GM18498 (cell line): ENCODE measurements around the gene HMGB1.

ENCODE experiments used
- ATAC-seq: cut with Tn5 transposase; IDR thresholded peaks from one replicate; pipeline ENCODE4 v1.9.1; 2021; ENCODE audit warnings: mild to moderate bottlenecking, moderate library complexity; ENCODE audit not compliant: unreplicated experiment

Gene HMGB1

DNA sequence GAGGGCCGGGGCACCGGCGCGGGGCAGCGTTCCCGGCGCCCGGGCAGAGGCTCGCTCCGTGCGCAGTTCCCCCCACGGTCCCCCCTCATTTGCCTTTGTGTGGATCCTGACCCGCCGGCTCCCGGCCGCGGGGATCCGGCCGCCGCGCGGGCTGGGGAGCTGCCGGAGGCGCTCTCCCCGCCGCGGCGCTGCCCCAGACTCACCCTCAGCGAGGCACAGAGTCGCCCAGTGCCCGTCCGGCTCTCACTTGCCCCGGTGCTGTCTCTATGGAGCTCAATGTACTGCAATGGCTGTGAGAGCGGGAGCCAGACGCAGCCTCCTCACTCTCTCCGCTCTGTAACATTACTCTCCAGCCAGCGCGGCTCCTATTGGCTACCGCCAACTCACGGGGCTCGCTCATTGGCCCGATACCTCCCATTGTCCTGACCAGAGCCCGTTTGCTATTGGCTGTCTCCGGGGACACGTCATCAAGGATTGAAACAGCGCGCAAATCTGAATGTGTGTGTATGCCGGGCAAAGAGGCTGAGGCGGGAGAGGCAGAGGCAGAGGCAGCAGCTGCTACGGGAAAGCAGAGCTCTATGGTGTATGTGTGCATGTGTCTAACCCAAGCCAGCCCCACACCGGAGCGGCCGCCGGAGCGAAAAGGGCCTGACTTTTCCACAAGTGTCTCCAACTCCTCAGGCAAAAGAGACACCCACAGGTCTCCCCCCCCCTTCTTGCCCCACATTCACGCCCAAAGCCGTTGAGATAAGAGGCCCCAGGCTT lies at the start of gene HMGB1:
Gene HMGB1, minus strand, starts transcription at position 344 of the 765 bp plus-strand sequence. CDS start 2,256 bp downstream, outside the sequence.
- ATAC-seq = peak; percentile 86

DNA sequence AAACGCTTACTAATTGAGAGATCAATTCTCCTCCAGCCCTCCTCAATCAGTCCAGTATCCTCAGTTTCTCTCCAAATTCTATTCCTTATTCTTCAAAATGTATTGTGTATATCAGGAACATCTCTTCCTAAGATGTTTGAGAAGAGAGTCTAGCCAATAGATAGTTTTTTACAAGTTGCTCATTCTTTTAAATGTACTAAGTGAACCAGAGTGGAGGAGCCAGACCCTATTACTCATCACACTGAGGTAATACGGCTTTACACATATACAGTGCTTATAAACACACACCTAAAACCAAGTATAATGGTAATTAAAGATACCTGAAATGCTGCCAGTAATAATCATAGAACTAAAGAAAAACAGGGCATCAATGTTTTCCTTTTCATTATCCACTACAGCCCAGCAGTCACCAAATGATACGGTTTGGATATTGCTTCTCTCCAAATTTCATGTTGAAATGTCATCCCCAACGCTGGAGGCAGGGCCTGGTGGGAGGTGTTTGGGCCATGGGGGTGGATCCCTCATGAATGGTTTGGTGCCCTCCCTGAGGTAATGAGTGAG lies 45.2 kb upstream of the HMGB1 start:
- no peak for ATAC-seq

DNA sequence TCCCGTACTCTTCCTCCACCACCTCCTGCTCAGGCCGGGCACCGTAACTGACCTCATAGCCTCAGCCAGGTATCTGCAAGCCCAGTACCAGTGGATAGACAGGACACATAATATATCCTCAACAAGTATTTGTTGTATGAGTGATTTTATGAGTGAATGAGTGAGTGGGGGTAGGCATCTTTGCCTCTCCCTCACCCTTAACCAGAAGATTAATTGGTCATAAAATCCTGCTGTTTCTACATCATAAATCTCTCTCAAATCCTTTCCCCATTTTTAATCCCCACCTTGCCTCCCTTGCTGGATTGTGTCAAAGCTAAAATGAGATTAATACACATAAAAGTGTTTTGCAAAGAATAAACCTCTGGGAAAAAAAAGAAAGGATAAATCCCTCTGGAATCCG lies 44.4 kb upstream of the HMGB1 start:
- ATAC-seq = no peak

DNA sequence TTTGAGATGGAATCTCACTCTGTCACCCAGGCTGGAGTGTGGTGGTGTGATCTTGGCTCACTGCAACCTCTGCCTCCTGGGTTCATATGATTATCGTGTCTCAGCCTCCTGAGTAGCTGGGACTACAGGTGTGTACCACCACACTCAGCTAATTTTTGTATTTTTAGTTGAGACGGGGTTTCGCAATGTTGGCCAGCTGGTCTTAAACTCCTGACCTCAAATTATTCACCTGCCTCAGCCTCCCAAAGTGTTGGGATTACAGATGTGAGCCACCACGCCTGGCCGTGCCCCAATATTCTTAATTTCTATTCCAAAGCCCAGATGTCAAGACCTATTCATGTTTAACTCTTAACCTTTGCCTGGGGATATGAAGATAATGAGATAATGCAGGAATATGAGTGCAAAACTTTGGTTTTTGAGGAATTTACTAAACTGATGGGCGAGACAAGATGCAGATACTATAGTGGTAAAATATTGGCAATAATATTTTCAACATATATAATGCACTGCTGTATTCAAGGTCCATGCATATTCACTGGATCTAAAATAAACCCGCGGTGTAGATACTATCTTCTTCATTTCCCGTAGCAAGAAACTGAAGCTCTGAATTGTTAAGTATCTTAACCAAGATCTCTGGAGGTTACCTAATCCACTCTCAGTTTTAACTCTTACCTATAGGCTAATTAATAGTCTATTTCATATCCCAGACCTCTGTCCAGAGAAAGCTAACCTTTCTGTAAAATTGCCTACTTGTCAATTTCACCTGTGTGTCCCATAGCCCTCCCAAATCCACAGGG lies 43.7 kb upstream of the HMGB1 start:
- ATAC-seq = no peak

DNA sequence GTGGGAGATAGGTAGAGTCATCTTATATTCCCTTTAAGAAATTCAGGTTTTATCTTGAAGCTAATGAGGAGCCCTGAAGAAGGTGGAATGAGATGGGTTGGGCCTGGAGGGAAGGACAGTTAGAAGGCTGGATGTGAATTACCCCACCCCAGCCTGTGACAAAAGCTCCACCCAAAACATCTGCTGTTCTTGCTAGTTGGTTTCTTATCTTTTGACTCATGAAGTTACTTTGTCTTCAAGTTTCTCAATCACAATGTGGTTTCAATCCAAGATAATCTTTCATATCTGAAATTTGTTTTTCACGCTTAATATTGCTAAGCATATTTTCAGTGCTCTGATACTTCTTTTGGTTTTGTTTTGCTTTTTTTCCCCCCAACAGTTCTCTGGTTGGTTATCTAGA lies 38.3 kb upstream of the HMGB1 start:
- ATAC-seq = peak; percentile 84

DNA sequence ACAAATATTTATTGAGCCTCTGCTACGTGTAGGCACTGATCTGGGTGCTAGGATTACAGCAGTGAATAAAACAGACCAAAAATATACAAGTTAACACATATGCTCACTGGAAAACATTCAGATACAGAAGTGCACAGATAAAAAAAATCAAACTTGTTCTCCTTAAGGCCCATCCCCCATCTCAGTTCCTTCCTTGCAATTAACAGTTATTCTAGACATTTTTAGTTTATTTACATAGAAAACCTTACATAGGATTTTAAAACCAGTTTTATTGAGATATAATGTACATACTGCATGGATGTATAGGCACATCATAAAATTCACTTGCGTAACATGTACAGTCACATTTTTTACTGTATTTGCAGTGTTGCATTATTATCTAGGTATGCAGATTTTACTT lies 36.5 kb upstream of the HMGB1 start:
- no peak for ATAC-seq

DNA sequence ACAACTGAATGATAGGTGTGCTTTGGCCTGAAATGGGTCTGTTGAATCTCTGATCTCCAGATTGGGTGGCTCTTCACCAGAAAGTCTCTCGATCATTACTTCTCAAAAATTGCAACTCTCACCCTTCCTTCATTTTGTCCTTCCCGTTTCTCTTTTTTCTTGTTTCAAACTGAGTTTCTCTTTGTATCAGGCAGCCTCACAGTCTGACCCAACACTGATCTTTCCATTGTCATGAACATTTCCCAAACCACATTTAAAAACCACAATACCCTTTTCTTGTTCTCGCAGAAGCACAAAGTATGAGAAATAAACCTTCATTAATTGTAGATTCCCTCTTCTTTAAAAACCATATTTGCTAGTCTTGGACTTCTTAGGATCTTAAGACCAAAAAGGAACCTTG lies 33.6 kb upstream of the HMGB1 start:
- no peak for ATAC-seq

DNA sequence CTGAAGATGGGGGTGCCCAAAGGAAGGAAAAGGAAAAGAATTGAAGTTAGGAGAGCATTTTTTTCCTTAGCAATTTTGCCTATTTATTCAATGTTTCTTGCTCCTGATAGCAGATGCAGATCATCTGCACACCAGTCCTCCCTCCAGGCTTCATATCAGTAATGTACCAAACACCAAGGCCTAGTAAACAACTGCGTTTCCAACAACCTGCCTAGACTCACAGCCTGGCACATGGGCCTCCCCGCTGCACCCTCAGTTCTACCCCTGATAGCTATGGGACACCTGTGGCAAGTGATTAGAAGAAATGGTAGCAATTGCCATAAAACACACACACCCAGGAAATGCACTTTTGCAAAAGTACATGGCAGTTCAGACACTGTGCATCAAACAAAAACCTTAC lies 30.4 kb upstream of the HMGB1 start:
- ATAC-seq = no peak

DNA sequence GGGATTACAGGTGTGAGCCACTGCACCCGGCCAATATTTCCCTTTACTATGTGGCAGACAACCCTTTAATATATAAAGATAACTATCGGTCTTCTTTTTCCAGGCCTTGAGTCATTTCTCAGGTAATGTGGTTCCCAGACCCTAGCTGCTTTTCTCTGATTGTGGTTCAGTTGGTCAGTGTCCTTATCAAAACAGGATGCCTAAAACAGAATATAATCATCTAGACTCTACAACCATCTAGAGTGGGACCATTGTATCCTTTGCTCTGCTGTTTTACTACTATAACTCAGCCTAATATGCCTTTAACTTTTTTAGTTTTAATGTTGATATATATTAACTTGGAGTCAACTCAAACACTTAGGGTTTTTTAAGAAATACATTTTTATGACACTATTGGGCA lies 30.0 kb upstream of the HMGB1 start:
- ATAC-seq = no peak

DNA sequence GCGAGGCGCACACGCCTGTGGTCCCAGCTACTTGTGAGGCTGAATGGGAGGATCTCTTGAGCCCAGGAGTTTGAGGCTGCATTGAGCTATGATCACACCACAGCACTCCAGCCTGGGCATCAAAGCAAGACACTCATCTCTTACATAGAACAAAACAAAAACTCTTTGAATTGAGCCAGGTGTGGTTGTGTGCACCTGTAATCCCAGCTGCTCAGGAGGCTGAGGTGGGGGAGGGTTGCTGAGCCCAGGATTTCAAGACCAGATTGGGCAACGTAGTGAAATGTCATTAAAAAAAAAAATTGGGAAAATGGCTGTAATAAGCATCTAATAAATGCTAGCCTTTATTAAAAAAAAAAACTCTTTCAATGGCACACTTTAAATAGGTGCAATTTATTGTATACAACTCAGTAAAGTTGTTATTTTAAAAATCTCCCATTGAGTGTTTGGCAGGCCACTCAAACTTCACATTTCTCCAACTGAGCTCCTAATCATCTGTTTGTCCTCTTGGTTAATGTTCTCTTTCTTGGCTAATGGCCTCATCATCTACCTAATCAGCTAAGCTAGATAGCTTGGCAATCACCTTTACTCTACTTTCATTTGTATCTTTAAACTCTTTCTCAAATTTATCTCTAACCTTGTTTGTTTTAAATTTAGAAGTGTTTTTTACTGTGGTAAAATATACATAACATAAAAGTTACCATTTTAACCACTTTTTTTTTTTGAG lies 28.1 kb upstream of the HMGB1 start:
- no peak for ATAC-seq

DNA sequence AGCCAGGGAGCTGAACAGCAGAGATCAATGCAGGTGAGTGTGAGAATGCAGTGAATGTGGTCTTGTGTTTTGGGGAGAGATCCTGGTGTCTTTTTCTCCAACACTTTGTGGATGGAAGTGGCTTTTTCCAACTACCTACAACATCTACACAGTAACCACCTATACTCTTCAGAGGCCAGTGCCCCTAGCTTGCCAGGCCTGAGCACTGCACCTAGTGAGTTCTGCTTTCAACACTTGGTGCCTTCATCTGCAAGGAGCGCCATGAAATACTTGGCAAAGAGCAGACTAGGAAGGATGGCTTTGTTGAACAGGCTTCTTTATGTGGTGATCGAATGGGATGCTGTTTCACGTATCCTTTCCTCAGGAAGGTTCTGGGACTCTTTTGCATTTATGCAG lies 21.3 kb upstream of the HMGB1 start:
- ATAC-seq = no peak

DNA sequence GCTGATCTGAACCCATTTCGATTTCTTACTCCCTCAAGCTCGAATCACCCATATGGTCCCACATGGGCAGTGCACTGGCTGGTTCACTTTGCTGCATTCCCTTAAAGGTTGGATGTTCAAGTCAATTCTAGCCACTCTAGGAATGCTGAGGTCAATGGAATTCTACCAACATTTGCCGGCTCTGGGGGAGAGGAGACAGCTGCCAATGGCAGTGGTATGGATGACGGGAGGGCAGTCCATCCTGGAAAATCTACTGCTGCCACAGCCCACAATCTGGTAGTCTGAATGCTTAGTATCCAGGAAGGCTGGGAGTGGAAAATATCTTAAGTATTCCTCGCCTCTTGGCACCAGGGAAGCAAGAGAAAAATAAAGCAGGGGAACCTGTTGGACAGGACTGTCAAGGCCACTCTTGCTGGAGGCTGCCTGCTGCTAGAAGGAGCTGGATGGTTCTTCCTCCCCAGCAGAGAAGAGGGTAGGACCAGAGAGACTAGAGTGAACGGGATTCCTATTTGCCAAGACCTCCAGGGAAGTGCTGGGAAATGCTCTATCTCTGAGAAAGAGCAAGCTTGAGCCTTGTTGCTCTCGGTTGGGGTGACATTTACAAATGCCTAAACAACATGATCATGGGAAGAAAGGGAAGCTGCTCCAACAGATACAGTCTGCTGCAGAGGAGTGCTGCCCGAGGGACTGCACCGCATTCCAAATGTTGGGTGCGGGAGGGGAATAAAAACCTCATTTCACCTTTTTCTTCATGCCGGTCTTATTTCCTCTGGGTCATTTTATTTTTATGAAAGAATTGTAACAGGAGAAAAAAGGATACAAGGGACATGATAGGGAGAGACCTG lies 20.7 kb upstream of the HMGB1 start:
- ATAC-seq = no peak

DNA sequence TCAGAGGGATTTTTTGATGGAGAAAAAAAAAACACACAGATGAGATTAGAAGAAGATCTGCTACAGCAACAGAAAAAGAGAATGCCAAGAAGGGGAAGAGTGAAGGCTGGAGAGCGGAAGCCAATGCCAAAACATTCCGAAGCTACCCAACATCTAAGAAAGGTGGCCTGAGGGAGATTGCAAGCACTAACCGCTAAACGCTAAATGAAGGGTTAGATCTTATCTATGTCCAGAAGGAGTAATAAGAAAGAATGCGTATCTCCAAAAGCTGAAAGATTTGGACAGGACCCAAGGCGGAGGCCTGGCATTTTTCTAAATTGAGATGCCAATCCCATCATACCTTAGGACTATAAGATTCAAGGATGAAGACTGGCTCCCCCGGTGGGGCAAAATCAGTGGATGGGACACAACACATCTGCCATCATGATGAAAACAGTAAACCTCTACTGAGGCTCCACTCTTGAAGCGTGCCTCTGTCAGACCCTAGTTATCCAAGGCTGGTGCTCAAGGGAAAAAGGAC lies 15.6 kb upstream of the HMGB1 start:
- no peak for ATAC-seq

DNA sequence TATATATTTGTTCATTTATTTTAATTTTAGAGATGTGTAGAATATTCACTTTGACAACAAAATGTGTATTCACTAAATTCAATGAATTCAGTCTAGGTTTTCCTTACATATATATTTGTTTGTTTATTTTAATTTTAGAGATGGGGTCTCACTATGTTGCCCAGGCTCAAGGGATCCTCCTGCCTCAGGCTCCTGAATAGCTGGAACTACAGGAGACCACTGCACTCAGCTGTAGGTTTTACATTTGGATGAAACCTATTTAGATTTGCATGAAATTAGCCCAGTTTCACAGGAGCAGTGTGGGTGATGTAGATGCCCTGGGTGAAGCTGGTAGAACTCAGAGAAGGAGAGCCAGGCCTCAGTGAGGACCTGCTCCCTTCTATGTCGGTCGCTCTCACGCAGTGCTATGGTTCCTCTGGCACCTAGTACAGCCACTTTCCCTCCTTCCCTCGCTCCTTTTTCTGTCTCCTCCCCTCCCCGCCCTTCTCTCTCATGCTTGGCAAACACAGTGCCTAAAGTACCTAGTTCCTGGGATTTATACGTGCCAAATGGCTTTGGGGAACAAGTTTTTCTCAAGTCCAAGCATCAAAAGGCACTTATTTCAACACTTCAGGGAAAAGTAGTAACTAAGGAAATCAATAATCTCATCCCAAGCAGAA lies 14.7 kb upstream of the HMGB1 start:
- no peak for ATAC-seq

DNA sequence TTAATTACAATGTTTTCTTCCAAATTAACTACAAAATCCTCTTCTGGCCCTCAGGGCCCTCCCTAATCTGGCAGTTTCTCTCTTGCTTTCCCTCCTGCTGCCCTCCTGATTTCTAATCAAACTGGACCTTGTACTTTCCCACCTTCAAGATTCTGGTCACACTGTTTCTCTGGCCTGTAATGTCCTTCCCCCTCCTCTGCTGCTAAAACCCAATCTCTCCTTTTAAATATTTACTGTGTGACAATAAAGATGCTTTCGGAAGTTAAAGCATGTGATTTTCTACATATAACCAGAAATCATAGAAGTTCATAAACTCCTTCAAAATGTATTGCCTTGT lies 14.1 kb upstream of the HMGB1 start:
- no peak for ATAC-seq

DNA sequence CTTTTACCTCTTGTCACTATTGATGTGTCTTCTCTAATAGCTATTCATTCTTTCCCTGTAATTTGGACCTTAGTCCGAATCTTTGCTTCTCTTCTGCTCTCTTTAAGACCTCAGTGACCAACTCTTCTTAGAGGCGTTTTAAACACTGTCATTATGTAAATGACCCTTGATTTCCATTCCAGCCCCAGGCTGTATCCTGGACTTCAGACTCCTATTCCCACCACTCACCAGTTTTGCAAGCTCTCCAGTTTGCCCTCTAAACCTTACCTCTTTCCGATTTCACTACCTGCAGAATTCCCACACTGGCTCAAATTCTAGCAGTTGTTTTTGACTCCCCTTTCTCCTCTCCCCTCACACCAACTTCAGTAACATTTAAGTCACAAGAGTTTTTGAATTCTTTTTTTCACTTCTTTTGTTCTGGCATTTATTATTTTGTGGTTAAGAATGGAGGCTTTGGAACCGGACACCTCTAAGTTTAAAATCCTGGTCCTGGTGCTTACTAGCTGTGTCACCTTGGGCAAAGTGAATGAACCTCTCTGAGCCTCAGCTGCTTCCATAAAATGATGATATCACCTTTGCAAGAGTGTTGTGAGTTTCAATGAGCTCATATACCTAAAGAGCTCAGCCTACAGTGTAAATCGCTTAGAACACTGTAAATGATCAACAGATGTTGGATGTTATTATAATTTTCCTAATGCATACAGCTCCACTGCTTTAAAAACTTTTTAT lies 13.6 kb upstream of the HMGB1 start:
- ATAC-seq = no peak

DNA sequence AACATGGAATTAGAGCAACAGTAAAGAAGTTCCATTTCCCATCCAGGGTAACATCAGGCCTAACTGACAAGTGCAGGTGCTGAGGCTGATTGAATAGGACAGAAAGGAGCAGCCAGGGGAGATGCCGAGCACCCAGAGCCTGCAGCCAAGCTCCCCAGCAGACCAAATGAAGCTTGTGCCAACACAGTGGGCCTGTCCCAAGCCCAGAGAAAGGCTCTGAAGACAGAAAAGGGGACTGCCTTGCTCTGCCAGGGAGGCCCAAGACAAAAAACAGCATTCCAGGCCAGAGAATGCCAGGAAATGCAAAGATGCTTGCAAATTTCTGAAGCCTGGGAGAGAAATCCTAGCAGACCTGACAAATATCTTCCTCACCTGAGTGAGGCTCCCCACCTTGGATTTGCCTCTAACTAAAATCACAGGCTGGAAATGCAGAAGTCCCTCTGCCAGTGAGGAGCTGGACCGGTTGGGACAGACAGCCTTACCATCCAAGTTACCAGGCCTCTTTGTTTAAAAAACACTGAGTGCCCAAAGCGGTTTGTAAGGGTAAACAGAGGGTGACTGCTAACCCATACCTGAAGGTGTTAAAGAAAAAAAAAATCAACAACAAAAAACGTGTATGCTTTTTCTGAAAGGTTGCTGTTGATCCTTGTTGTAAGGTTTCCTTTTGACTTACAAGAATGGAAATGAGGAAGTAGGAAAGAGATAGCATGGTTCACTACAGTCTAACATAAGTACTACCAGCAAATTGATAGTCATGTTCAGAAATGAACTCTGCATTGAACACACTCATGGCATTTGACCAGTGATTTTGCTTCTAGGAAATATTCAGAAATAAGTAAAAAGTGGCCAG lies 11.8 kb upstream of the HMGB1 start:
- peak; percentile 92 for ATAC-seq

DNA sequence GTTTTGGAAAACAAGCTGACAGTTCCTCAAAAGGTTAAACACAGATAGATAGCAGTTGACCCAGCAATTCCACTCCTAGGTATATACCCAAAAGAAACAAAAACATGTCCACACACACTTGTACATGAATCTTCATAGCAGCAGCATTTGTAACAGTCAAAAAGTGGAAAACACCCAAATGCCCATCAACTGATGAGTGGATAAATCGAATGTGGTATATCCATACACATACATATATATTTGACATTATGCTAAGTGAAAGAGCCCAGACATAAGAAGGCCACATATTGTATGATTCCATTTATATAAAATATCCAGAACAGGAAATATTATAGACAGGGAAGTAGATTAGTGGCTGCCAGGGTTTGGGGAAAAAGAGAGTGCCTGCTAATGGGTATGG lies 7.9 kb upstream of the HMGB1 start:
- no peak for ATAC-seq
